Posterior cingulate gyrus (tissue), 11 donors: Measurements from ENCODE around the gene FOSB.

Experiments used
- DNase-seq, 10 donors: peaks; one replicate each; pipeline versions ENCODE4 v3.0.0 to v3.0.0-alpha.2; 2020 to 2021; ENCODE audit warnings: mixed read lengths in 3 of 10
- intact Hi-C: fragments of 100-400 bp; cut with DNase I; formaldehyde crosslinking; loops from one replicate; pipeline ENCODE4 v1.15.1; 2023

The FOSB gene

DNA sequence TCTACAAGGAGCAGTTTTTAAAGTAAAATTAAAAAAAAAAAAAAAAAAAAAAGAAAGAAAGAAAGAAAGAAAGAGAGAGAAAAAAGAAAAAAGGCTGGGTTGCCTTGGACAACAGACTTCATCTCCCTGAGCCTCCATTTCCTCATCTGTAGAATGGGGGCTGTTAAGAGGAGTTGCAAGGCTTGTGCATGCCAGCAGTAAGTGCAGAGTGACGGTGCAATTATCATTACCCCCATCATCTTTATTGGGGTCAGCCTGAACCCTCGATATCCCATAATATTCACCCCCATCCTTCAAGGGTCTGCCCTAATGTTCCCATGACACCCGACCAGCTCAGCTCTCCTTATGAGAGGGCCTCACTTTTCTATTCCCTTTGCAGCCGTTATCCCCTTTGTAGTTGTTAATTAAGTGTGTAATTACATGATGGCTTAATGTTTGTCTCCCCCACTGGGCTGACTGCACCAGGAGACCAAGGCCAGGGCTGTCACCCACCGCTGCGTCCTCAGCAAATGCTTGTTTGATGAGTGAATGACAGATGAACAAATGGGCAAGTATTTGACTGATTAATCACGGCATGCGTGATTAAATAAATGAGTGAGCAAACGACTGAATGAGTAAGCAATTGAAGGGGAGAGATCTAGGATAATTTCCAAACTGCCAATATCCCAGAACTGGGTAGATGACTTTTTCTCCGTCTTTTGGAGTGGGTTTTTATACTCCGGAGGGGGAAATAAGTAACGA, 10.1 kb downstream of the FOSB start:
- intact Hi-C loops = loop anchor here (1.0 kb wide), 1 partner anchor 39 kb away; no protein-coding TSS in a partner anchor
- no peak for DNase-seq

DNA sequence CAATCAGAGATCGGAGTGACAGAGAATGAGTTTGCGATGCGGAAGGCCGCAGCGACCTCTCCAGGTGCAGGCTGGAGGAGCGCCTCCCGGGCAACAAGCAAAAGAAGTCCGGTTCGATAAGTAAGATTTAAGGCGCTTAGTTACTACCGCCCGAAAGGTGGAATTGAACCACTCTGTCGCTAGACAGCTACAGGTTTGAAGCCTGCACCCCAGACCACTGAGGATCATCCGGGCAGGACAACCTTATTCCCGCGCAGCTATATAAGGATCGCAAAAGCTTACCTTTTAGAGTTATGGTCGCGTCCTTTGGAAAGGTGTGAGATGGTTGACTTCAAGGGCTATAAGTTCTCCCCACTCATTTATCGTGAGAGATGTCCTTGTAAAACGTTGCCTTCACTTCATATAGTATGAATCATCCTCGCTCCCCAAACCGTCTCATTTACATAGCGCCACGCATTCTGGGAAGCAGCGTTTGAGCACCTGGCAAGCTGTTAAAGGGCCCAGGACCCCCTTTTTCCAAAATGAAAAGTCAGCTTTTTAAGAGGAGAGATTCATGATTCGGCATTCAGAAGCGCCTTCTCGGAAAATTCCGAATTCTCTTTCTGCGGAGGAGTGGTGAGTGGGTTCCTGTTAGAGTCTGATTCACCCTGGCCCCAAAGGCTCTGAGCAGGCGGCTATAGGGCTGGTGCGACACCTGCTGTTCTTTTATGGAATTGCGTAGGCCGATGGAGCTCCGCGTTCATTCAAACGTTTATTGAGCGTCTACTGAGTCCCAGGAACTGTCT, 10.8 kb downstream of the FOSB start:
- intact Hi-C loops = loop anchor here (1.0 kb wide), 2 partner anchors 39 to 51 kb away; no protein-coding TSS in a partner anchor
- peak; percentile 71 to 97 (median 80) for DNase-seq

DNA sequence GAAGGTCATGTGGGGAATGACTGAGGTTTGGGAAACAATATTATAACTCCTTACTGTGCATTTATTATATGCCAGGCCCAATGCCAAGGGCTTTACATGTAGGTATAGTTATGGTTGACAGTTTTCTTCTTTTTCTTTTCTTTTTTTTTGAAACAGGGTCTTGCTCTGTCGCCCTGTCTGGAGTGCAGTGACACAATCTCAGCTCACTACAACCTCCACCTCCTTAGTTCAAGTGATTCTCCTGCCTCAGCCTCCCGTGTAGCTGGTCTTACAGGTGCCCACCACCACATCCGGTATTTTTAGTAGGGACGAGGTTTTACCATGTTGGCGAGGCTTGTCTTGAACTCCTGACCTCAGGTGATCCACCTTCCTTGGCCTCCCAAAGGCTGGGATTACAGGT, 15.2 kb downstream of the FOSB start:
- intact Hi-C loops = no loop called here
- DNase-seq = no peak

DNA sequence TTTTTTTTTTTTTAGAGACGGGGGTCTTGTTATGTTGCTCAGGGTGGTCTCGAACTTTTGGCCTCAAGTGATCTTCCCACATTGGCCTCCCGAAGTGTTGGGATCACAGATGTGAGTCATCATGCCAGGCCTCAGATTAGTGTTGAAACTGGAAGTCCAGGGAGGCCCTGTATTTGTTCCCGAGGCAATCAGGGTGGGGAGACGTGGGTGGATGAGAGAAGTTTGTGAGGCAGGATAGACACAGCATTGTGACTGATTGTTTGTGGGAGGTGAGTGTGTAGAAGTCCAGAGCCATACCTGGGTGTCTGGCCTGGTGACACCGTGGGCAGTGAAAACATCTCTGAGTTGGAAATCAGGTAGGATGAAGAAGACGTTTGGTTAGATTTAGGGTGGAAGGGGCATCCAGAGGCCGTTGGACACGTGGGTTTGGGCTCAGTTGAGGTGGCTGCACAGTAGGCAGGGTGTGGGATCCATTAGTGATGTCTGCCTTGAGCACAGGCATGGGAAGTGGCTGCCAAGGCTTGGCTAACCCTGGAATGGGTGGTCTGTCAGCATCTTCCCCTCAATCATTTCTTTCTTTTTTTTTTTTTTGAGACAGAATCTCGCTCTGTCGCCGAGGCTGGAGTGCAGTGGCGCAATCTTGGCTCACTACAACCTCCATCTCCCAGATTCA, 16.6 kb downstream of the FOSB start:
- no peak for DNase-seq
- intact Hi-C loops = no loop called here

DNA sequence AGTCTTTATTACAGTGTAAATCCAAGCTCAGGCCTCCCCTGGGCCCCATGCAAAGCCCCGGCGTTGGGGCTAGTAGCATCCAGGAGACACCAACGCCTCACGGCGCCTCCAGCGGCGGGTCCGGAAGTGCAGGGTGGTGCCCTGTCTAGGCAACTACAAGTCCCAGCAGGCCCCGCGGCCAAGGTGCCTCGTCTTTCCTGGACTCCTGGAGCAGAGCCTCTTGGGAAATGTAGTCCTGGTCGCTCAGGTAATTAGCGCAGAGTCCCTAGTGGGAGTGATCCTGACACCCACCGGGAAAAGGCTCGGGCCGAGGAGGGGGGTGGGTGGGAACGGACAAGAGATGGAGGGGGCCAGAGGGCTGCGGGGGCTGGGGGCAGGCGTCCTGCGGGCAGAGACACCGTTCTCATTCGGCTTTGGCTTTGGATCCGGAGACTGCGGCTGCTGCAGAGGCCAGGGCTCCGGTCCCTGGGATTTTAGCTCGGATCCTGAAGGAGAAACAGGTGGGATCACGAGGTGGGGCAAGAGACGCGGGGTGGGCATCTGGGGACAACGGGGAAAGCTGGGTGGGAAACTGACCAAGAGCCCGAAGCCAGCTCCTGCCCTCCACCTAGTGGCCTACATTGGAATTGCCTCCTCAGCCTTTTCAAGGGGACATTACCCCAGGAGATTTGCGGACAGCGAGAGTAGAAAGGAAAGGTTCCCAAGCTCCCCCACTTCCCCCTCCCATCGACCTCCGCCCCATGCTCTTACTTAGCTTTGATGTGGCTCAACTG, 17.7 kb downstream of the FOSB start:
- intact Hi-C loops = no loop called here
- peak; percentile 95 to 100 (median 99) for DNase-seq

DNA sequence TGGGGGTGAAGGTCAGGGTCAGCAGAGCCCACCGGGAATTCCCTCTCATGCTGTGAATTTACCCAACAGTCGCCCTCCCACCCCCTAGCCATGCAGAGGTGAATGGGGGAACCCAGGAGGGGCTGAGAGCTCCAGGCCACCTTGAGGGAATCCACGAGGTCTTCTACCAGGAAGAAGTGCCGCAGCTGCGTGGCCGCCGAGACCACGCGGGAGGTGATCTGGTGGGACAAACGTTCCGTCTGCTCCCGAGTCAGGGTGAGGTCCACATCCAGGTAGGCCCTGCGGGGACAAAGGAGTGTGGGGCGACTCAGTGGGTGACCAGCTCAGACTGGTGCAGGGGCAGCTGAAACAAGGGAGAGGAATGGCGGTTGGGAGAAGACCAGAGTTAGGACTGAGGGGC, 20.9 kb downstream of the FOSB start:
- intact Hi-C loops = no loop called here
- DNase-seq = peak in 1 of 10 donors; percentile 39

DNA sequence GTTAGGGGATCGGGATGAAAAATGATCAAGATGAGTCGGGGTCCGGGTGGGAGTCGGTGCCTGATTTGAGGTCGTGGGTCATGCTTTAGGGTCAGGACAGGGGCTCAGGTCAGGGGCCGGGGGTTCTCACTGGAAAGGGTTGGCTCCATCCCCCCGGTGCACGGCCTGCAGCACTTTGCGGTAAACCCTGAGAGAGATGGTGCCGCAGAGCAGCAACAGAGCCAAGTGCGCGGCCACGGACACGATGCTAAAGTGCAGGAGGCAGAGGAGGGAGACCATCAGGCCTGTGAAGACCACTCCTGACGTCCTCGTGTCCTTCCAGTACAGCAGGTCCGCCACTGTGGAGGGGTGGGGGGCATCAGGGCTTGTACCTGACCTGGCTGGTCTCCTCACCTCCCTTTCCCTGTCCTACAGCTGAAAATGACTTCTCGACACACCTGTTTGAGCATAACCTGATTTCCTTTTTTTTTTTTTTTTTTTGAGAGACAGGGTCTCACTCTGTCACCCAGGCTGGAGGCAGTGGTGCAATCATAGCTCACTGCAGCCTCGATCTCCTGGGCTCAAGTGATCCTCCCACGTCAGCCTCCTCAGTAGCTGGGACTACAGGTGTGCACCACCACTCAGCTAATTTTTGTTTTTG, 21.5 kb downstream of the FOSB start:
- DNase-seq = peak in 1 of 10 donors; percentile 27
- intact Hi-C loops = no loop called here

DNA sequence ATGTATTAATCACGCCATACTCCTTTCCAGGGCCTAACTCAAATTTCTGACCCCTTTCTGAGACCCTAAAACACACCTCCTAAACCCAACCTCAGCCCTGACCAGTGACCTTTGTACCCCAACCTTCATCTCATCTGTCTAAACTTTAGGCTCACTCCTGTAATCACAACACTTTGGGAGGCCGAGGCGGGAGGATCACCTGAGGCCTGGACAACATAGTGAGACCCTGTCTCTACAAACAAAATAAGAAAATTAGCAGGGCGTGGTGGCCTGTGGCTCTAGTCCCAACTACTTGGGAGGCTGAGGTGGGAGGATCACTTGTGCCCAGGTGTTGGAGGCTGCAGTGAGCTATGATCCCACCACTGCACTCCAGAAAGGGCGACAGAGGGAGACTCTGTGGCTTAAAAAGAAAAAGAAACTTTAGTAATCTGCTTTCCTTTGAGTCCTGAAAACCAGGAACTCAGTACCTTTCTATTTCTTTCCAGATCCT, 24.4 kb downstream of the FOSB start:
- intact Hi-C loops = no loop called here
- no peak for DNase-seq

DNA sequence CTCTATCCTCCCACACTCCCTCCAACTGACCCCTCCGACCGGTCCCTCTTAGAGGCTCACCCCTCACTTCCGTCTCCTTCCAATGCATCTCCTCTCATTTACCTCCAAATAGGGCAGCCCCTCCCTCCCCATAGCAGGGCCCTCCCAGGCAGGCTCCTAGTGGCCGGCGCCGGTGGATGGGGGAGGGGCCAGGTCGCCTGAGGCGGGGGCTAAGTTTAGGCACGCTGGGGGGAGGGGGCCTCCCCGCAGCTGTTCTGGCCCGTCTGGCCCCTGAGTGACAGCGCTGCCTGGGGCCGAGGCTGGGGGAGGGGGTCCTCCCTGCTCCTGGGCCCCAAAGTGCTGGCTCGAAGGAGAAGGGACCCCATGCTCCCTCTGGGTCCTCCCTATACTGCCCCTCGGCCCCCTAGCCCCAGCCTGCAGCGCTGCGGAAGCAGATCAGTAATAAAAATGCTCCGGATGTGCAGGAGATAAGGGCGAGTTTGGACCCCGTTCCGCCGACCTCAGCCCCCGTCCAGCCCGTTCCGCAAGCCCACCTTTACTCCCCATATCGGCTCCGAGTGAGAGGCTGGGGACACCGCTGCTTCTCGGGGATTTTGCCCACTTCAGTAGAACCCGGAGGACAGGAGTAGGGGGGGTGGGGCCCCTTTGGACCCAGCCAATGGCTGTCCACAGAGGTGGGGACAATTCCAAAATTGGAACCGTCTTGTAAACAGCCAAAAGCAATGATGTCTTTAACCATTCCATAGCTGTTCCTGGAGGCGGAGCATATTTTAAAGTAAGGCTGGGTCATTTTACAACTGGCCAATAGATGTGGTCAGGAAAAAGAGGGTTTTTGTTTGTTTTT, 25.1 kb downstream of the FOSB start:
- intact Hi-C loops = no loop called here
- peak in 8 of 10 donors; percentile 31 to 94 (median 72) for DNase-seq

DNA sequence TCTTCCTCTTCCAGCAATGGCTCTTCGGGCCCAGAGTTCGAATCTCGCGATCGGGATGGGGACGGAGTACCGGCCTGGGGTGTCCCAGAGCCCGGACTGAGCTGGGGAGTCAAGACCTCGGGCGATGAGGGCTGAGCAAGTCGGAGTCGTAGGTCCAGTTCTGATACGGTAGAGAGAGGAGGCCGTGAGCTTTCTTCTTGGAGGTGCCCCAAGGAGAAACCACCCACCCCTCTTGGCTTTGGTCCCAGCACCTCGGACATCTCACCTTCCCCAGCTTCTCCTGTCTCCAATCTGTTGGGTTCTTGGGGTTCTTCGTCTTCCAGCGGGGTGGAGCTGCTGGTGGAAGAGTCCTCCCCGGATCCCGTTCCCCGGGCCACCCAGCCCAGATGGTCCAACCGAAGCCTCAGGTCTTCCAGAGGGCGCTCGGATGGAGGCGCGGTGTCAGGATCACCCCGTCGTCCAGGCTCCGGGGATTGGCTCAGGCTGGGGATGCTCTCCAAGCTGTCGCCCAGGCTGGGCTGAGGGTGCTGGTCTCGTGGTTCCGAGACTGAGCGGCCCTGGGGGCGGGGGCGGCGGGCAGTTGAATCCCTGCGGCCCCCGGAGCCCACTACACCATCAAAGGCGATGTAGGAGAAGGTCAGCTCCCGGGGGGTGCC, 26.6 kb downstream of the FOSB start:
- no peak for DNase-seq
- intact Hi-C loops = no loop called here

DNA sequence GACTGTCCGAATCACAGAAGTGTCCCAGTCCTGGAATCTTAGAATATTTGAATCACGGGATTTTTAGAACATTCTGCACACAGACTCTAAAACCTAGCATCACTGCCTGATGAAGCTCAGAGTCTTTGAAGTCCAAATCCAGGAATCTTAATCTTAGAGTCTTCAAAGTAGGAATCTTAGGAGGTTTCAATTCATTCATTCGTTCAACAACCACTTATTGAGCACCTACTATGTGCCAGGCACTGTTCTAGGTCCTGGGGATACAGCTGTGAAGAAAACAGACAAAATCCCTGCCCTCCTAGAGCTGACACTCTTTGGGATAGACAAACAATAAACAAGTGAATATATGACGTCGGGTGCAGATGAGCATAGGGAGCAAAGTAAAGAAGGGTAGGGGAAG, 27.4 kb downstream of the FOSB start:
- DNase-seq = no peak
- intact Hi-C loops = no loop called here

DNA sequence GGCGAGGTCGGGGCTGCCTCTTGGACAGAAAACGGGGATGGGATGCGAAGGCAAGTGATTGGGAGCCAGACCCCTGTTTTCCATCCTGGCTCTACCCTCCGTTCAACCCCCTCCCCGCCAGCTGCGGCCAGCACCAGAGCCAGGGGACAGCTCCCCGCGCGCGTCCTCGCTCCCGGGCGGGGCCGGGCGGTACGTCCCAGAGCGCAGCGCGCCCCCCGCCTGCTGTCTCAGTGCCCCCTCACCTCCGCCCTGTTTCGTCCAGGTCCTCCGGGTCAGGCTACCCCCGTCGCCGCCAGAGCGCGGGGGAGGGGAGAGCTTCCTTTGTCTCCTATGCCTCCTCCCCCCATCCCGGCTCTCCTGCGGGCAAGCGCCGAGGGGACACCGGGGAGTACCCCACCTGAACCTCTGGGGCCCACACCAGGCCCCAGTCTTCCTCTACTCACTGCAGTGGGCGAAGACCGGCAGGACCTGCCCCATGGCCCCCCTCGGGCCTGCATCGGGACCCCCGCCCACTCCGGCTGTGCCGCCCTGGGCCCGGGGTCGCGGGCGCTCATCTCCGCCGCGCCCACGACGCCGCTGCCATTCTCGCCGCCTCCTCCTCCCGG, 28.7 kb downstream of the FOSB start:
- peak in 3 of 10 donors; percentile 33 to 90 (median 85) for DNase-seq
- intact Hi-C loops = no loop called here

DNA sequence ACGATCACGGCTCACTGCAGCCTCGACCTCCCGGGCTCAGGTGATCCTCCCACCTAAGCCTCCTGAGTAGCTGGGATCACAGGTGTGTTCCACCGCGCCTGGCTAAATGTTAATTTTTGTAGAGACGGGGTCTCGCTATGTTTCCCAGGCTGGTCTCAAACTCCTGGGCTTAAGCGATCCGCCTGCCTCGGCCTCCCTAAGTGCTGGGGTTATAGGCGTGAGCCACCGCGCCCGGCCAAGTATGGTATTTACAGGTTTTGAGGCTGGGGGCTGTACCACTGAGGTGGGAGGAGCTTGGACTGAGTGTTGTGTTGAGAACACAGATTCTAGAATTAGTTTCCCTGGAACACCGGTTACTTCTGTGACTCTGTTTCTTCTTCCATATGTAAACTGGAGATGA, 30.0 kb downstream of the FOSB start:
- intact Hi-C loops = no loop called here
- DNase-seq = no peak

DNA sequence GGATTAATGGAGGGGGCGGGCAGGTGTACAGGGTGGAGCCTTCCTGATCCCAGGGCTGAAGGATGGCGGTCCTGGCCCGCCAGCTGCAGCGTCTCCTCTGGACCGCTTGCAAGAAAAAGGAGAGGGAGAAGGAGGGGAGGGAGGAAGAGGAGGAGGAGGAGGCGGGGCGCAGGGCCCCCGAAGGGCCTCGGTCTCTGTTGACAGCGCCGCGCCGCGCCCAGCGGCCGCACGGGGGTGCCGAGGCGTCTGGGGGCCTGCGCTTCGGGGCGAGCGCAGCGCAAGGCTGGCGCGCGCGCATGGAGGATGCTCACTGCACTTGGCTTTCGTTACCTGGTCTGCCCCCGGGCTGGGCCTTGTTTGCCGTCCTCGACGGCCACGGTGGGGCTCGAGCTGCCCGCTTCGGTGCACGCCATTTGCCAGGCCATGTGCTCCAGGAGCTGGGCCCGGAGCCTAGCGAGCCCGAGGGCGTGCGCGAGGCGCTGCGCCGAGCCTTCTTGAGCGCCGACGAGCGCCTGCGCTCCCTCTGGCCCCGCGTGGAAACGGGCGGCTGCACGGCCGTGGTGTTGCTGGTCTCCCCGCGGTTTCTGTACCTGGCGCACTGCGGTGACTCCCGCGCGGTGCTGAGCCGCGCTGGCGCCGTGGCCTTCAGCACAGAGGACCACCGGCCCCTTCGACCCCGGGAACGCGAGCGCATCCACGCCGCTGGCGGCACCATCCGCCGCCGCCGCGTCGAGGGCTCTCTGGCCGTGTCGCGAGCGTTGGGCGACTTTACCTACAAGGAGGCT, 30.8 kb downstream of the FOSB start, which contains the start of gene PPM1N:
Gene PPM1N, plus strand, starts transcription at position 33 of the 785 bp plus-strand sequence. Its CDS starts 30 bp downstream, at position 63.
- peak in 3 of 10 donors; percentile 36 to 88 (median 85) for DNase-seq
- intact Hi-C loops = no loop called here

DNA sequence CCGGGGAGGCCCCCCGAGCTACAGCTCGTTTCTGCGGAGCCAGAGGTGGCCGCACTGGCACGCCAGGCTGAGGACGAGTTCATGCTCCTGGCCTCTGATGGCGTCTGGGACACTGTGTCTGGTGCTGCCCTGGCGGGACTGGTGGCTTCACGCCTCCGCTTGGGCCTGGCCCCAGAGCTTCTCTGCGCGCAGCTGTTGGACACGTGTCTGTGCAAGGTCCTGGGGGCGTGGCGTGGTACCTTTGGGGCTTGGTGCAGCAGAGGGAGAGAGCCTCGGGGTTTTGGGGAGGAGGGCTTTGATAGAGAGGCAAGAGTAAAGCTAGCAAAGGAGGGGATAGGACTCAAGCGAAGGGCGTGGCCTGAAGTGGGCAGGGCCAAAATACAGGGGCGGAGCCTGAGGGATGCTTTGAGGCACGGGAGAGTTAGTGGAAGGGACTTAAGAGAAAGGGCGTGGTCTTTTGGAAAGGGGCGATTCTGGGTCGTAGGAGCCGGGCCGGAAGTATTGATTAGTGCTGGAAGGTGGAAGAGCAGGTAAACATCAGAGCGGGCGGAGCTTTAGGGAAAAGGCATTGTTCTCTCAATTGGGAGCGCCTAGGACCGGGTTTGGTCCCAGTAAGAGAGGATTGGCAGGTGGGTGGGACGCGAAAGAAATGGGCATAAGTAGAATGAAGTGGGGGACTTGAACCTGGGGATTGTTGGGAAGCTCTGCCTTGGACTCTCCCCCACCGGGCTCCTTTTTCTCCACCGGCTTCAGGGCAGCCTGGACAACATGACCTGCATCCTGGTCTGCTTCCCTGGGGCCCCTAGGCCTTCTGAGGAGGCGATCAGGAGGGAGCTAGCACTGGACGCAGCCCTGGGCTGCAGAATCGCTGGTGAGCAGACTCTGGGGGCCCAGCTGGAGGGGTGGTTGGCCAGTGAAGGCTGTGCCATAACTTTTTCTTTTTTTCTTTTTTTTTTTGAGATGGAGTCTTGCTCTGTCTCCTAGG, 31.7 kb downstream of the FOSB start:
- intact Hi-C loops = no loop called here
- DNase-seq = peak in 1 of 10 donors; percentile 84
